ENCODE results near the gene SLC25A45.
A peak's percentile ranks its signal among the peaks of the same experiment; 100 is the strongest.

Gene SLC25A45

DNA sequence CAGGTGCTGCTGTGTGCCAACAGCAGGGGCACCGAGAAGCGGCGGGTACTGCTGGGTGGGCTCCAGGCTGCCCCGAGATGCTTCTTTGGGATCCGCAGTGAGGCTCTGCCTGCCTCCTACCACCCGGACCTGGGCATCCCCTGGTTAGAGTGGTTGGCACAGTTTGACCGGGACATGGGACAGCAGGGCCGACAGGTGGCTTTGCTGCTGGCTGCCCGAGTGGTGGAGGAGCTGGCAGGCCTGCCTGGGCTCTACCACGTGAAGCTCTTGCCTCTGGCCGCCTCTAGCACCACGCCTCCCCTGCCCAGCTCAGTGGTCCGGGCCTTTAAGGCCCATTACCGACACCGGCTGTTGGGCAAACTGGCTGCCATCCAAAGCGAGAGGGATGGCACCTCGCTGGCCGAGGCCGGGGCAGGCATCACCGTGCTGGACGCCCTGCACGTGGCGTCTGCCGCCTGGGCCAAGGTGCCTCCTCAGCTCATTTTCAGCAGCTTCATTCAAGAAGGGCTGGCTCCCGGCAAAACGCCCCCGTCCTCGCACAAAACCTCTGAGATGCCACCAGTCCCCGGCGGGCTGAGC is 26.0 kb downstream of the SLC25A45 start:
- no peak for TF ChIP-seq CTCF (IDR thresholded peaks at IDR 0.05; ENCODE audit: control insufficient read depth, extremely low read depth, insufficient read depth)
- DNase-seq (ENCODE audit: low read depth): no peak

DNA sequence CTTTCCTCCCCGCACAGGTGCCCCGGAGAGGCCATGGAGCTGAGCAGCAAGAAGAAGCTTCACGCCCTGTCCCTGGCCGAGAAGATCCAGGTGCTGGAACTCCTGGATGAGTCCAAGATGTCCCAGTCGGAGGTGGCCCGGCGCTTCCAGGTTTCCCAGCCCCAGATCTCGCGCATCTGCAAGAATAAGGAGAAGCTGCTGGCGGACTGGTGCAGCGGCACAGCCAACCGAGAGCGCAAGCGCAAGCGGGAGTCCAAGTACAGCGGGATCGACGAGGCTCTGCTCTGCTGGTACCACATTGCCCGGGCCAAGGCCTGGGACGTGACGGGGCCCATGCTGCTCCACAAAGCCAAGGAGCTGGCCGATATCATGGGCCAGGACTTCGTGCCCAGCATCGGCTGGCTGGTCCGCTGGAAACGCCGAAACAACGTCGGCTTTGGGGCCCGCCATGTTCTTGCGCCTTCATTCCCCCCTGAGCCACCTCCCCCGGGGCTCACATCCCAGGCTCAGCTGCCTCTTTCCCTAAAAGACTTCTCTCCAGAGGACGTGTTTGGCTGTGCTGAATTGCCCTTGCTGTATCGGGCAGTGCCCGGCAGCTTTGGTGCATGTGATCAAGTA is 26.6 kb downstream of the SLC25A45 start:
- no peak for TF ChIP-seq CTCF (IDR thresholded peaks at IDR 0.05; ENCODE audit: control insufficient read depth, extremely low read depth, insufficient read depth)
- H3K4me3 ChIP-seq (ENCODE audit: low read depth, low read length): no peak overlapping the region; the same call in 1 of the 2 replicates
- DNase-seq (ENCODE audit: low read depth): no peak

More for the DNA sequence above, 26.0 kb downstream of the SLC25A45 start:
- no peak overlapping the region for H3K4me3 ChIP-seq (ENCODE audit: low read depth, low read length)

DNA sequence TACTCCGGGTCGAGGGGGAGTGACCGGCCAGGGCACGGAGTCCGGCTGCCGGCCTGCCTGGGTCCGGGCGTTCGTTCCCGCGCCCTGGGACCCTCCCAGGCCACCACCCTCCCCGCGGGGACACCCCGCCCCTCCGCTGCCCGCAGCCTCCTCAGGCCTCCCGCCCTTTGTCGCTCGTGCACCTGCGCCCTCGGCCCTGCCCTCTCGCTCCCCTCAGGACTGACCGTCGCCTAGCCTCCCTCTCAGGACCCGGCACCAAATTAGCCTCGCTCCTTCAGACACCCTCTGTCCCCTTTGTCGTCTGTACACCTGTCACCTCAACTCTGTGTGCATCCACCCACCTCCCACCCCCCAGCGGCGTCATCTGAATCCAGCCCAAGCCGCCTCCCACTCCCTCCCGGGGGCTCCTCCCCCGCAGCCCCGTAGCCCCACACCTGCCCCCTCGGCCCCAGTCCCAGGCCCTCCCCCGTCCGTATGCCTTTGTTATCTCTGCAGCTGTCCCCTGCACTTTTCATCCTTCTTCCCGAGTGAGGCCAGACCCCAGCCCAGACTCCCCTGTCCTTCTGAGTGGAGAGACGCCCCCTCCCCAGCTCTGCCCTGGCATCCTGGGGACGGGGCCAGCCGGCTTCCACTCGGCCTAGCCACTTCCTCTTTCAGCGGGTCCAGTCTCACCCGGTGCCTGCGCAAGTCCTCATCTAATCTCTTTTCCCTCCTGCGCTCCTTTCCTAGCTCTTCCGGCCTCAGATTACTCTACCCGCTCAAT is 27.3 kb downstream of the SLC25A45 start:
- no peak for TF ChIP-seq CTCF (IDR thresholded peaks at IDR 0.05; ENCODE audit: control insufficient read depth, extremely low read depth, insufficient read depth)
- H3K4me3 ChIP-seq (ENCODE audit: low read depth, low read length): peak overlapping the region; percentile 57
- no peak for DNase-seq (ENCODE audit: low read depth)

GRCh38 chr11:65354265-65355012 is 28.0 kb downstream of the SLC25A45 start, which contains the start of gene TIGD3:
TSS of gene TIGD3 (plus strand) at chr11:65354751. CDS start at chr11:65355809, 1,058 bp downstream.
- TF ChIP-seq CTCF (IDR thresholded peaks at IDR 0.05; ENCODE audit: control insufficient read depth, extremely low read depth, insufficient read depth): no peak
- peak within 1 kb of the TSS; percentile 57 for H3K4me3 ChIP-seq (ENCODE audit: low read depth, low read length)
- DNase-seq (ENCODE audit: low read depth): peak; percentile 79

DNA sequence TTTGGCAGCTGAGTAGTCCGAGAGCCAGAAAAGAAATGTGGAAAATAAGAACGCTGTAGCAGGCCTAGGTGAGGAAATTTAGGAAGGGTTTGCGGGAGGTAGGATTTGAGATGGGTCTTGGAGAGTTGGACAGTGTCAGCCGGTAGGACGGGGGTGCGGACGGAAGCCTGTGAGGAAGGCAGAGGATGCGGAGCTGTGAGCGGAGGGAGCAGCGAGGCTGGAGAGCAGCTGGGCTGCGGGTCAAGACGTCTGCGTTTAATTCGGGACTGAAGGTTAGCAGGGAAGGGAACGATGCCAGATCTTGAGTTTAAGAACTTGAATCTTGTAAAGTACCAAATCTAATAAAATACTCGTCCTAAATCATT is 28.6 kb downstream of the SLC25A45 start:
- DNase-seq (ENCODE audit: low read depth): no peak
- no peak for TF ChIP-seq CTCF (IDR thresholded peaks at IDR 0.05; ENCODE audit: control insufficient read depth, extremely low read depth, insufficient read depth)
- H3K4me3 ChIP-seq (ENCODE audit: low read depth, low read length): peak overlapping the region; percentile 57

- H3K4me3 ChIP-seq (ENCODE audit: low read depth, low read length): no peak overlapping the region
These were observed 29.1 kb downstream of the SLC25A45 start for GRCh38 chr11:65353376-65353775.

More at GRCh38 chr11:65353376-65353775, 29.1 kb downstream of the SLC25A45 start:
- no peak for TF ChIP-seq CTCF (IDR thresholded peaks at IDR 0.05; ENCODE audit: control insufficient read depth, extremely low read depth, insufficient read depth)
- DNase-seq (ENCODE audit: low read depth): no peak

All from LNCaP clone FGC (cell line).